IMR-90 (cell line): Measurements from ENCODE around the gene USP6NL. TPM values are rescaled to one million over a fixed set of nuclear protein-coding genes. Genes with fewer than 3 reads are reported as not detected.
A peak's percentile ranks its signal among the peaks of the same experiment; 100 is the strongest.

Experiments
- ATAC-seq: fragments of 200-7000 bp; cut with Tn5 transposase; 2 replicates; pipeline ENCODE4 v1.9.1; 2020; ENCODE audit warnings: low read depth, mild to moderate bottlenecking, moderate library complexity
- BruUV-seq: library from RNA; stranded (reverse); fragments of 400-500 nt; replicated peaks from 2 replicates; lab custom pipeline; 2021; lab: Mats Ljungman, UMichigan
- CTCF ChIA-PET: fragments of 300-600 bp; formaldehyde crosslinking; extraction: SDS; loops from one replicate; lab custom pipeline; 2021; ENCODE audit warnings: antibody characterized with exemption; lab: Yijun Ruan, JAX
- POLR2A ChIA-PET: fragments of 300-600 bp; sonication (Branson Sonifier 250); formaldehyde crosslinking; loops from one replicate; lab custom pipeline; 2022; ENCODE audit warnings: antibody characterized with exemption; ENCODE audit not compliant: unreplicated experiment; lab: Charles Lee
- DNase-seq: peaks from one replicate; pipeline ENCODE4 v3.0.0; 2013
- H2AFZ ChIP-seq: replicated peaks from 2 replicates; pipeline ENCODE3; 2013; ENCODE audit warnings: low read length, mild to moderate bottlenecking; ENCODE audit not compliant: poor library complexity
- H2AK5ac ChIP-seq: 2 replicates; pipeline ENCODE4 v1.6.1; 2013; ENCODE audit warnings: low read depth, low read length, inconsistent platforms
- H2AK9ac ChIP-seq: replicated peaks from 2 replicates; pipeline ENCODE3; 2013; ENCODE audit warnings: mild to moderate bottlenecking, low read depth, low read length, moderate library complexity; ENCODE audit not compliant: poor library complexity
- H2BK120ac ChIP-seq: 2 replicates; pipeline ENCODE4 v1.6.1; 2013; ENCODE audit warnings: low read depth, low read length, inconsistent platforms
- H2BK15ac ChIP-seq: 3 replicates; pipeline ENCODE4 v1.6.1; 2013; ENCODE audit warnings: low read depth, low read length, inconsistent platforms
- H2BK20ac ChIP-seq: 2 replicates; pipeline ENCODE4 v1.6.1; 2013; ENCODE audit warnings: low read depth, mild to moderate bottlenecking, inconsistent platforms, low read length, moderate library complexity
- H2BK5ac ChIP-seq: 2 replicates; pipeline ENCODE4 v1.6.1; 2013; ENCODE audit warnings: mild to moderate bottlenecking, low read depth, low read length, inconsistent platforms; ENCODE audit not compliant: poor library complexity, severe bottlenecking
- H3K14ac ChIP-seq: replicated peaks from 2 replicates; pipeline ENCODE4 v1.6.1; 2013; ENCODE audit warnings: low read depth, low read length, inconsistent platforms
- H3K18ac ChIP-seq: 2 replicates; pipeline ENCODE4 v1.6.1; 2013; ENCODE audit warnings: low read depth, low read length, control low read depth
- H3K23ac ChIP-seq: 2 replicates; pipeline ENCODE4 v1.6.1; 2013; ENCODE audit warnings: low read depth, low read length, inconsistent platforms
- H3K27ac ChIP-seq: 2 replicates; pipeline ENCODE4 v1.5.1; 2013; ENCODE audit warnings: mild to moderate bottlenecking, control low read depth, low read length; ENCODE audit not compliant: insufficient read depth
- H3K27me3 ChIP-seq: 2 replicates; pipeline ENCODE4 v1.6.1; 2013; ENCODE audit warnings: low read length; ENCODE audit not compliant: control insufficient read depth, insufficient read depth
- H3K36me3 ChIP-seq: 2 replicates; pipeline ENCODE4 v1.6.1; 2013; ENCODE audit warnings: low read length, mixed read lengths; ENCODE audit not compliant: control insufficient read depth, insufficient read depth
- H3K4ac ChIP-seq: 2 replicates; pipeline ENCODE4 v1.6.1; 2013; ENCODE audit warnings: low read depth, low read length, inconsistent platforms
- H3K4me1 ChIP-seq: 2 replicates; pipeline ENCODE4 v1.6.1; 2013; ENCODE audit warnings: low read length, mixed read lengths; ENCODE audit not compliant: control insufficient read depth, insufficient read depth
- H3K4me2 ChIP-seq: 2 replicates; pipeline ENCODE4 v1.6.1; 2013; ENCODE audit warnings: low read depth, mild to moderate bottlenecking, control low read depth, low read length, moderate library complexity
- H3K4me3 ChIP-seq: 2 replicates; pipeline ENCODE4 v1.5.1; 2013; ENCODE audit warnings: low read depth, mild to moderate bottlenecking, control low read depth, low read length, moderate library complexity; ENCODE audit not compliant: insufficient read depth
- H3K56ac ChIP-seq: 2 replicates; pipeline ENCODE4 v1.6.1; 2013; ENCODE audit warnings: low read length, inconsistent platforms; ENCODE audit not compliant: insufficient read depth; ENCODE audit errors: extremely low read depth
- H3K79me1 ChIP-seq, 2 experiments: 2 replicates each; pipeline ENCODE4 v1.6.1; 2013; ENCODE audit warnings: low read length in 2 of 2, inconsistent platforms in 1 of 2, low read depth in 1 of 2
- H3K9ac ChIP-seq: 2 replicates; pipeline ENCODE4 v1.6.1; 2013; ENCODE audit warnings: low read depth, low read length, control low read depth
- H3K9me1 ChIP-seq: 2 replicates; pipeline ENCODE4 v1.6.1; 2013; ENCODE audit warnings: low read length, inconsistent platforms; ENCODE audit not compliant: insufficient read depth
- H3K9me3 ChIP-seq: 2 replicates; pipeline ENCODE4 v1.6.1; 2013; ENCODE audit warnings: low read length; ENCODE audit not compliant: control insufficient read depth, insufficient read depth
- H4K20me1 ChIP-seq: 2 replicates; pipeline ENCODE4 v1.6.1; 2013; ENCODE audit warnings: low read length, inconsistent platforms; ENCODE audit not compliant: insufficient read depth
- H4K5ac ChIP-seq: 2 replicates; pipeline ENCODE4 v1.6.1; 2013; ENCODE audit warnings: mild to moderate bottlenecking, low read depth, low read length, control low read depth
- H4K8ac ChIP-seq, 2 experiments: 2 replicates each; pipeline ENCODE4 v1.6.1; 2013; ENCODE audit warnings: low read depth in 2 of 2, low read length in 2 of 2, control low read depth in 1 of 2, inconsistent platforms in 1 of 2
- H4K91ac ChIP-seq: 2 replicates; pipeline ENCODE4 v1.6.1; 2013; ENCODE audit warnings: low read depth, low read length, inconsistent platforms; ENCODE audit not compliant: insufficient read depth
- BHLHE40 ChIP-seq: fragments of 150-350 bp; IDR thresholded peaks from 2 replicates; pipeline ENCODE4 v1.6.1; 2016; ENCODE audit warnings: mild to moderate bottlenecking, low read depth, low read length
- CHD1 ChIP-seq: IDR thresholded peaks from 2 replicates; pipeline ENCODE4 v1.6.1; 2012; ENCODE audit warnings: low read depth, low read length, improper control_type of control experiment
- CTCF ChIP-seq: conservative IDR thresholded peaks from 2 replicates; pipeline ENCODE4 v1.5.1; 2012; ENCODE audit warnings: mild to moderate bottlenecking, low read depth, low read length, improper control_type of control experiment
- ELK1 ChIP-seq: fragments of 150-350 bp; IDR thresholded peaks from 2 replicates; pipeline ENCODE4 v1.6.1; 2016; ENCODE audit warnings: low read depth, mild to moderate bottlenecking, low read length, moderate library complexity, borderline replicate concordance
- FOS ChIP-seq: fragments of 150-350 bp; IDR thresholded peaks from 2 replicates; pipeline ENCODE4 v1.6.1; 2016; ENCODE audit warnings: low read depth, low read length
- MAFK ChIP-seq: IDR thresholded peaks from 2 replicates; pipeline ENCODE4 v1.6.1; 2012; ENCODE audit warnings: low read depth, low read length, improper control_type of control experiment
- MAZ ChIP-seq: IDR thresholded peaks from 2 replicates; pipeline ENCODE4 v1.6.1; 2012; ENCODE audit warnings: low read depth, mild to moderate bottlenecking, low read length, improper control_type of control experiment, moderate library complexity, borderline replicate concordance
- MXI1 ChIP-seq: IDR thresholded peaks from 2 replicates; pipeline ENCODE4 v1.6.1; 2012; ENCODE audit warnings: low read depth, mild to moderate bottlenecking, low read length, moderate library complexity, borderline replicate concordance
- NFE2L2 ChIP-seq: fragments of 150-350 bp; IDR thresholded peaks from 2 replicates; pipeline ENCODE4 v1.6.1; 2016; ENCODE audit warnings: low read depth, mild to moderate bottlenecking, low read length
- POLR2A ChIP-seq: IDR thresholded peaks from 2 replicates; pipeline ENCODE4 v1.6.1; 2012; ENCODE audit warnings: mild to moderate bottlenecking, low read depth, low read length
- WGBS, 2 experiments: methylation state at CpG; one replicate each; pipeline versions ENCODE4 v1.1.5 to v1.1.7; 2013; ENCODE audit warnings: missing lambda C conversion rate in 2 of 2; ENCODE audit not compliant: insufficient read length in 1 of 2; ENCODE audit errors: extremely low coverage in 2 of 2; 5-methylcytosine and 5-hydroxymethylcytosine counted together
- dilution Hi-C: fragments of 300-500 bp; cut with HindIII; formaldehyde crosslinking; loops from one replicate; pipeline ENCODE4 v1.14.3; 2018; ENCODE audit warnings: low sequenced_read_pairs; ENCODE audit not compliant: unreplicated experiment
- in situ Hi-C: fragments of 300-500 bp; cut with MboI; formaldehyde crosslinking; loops from 3 replicates; pipeline ENCODE4 v1.14.3; 2019; ENCODE audit warnings: low sequenced_read_pairs, inconsistent platforms, mixed read lengths
- intact Hi-C: fragments of 100-400 bp; cut with micrococcal nuclease; formaldehyde crosslinking; loops from 2 replicates; pipeline ENCODE4 v1.10.0; 2022
- polyA plus RNA-seq, 3 experiments: library from polyadenylated mRNA; depleted of rRNA; stranded (reverse); fragments of >200 nt; gene quantifications; 2 replicates each; pipeline ENCODE4 v1.2.3, GENCODE V29; 2012; ENCODE audit warnings: low replicate concordance in 1 of 3
- total RNA-seq: library from RNA; depleted of rRNA; stranded (reverse); fragments of >200 nt; gene quantifications from 2 replicates; pipeline ENCODE4 v1.2.3, GENCODE V29; 2012

The USP6NL gene
- total and polyA plus RNA-seq, 2 of the 4 experiments (the other 2 are of a cell fraction): 7.8 to 9.1 TPM

GRCh38 chr10:11488126-11488525 is 123.3 kb downstream of the USP6NL start:
- H3K4ac ChIP-seq: no peak overlapping the region
- H3K27ac ChIP-seq: no peak overlapping the region
- H2AK9ac ChIP-seq: no peak overlapping the region
- H3K4me2 ChIP-seq: no peak overlapping the region
- H3K4me3 ChIP-seq: no peak overlapping the region
- H2AFZ ChIP-seq: no peak overlapping the region
- H2BK15ac ChIP-seq: no peak overlapping the region
- no TSS peak for BruUV-seq
- no peak for DNase-seq
- no peak overlapping the region for H2BK120ac ChIP-seq
- H3K4me1 ChIP-seq: no peaks in the 10 kb centered on the region; the same call in 1 of the 2 replicates
- peaks cover 8% of the 10 kb centered on the region for H3K9me1 ChIP-seq
- no peak overlapping the region for H4K5ac ChIP-seq
- CTCF ChIA-PET: interaction anchor here (2.4 kb wide), 1 partner anchor 8 kb away, joined by 5 read pairs; no protein-coding TSS in a partner anchor
- TF ChIP-seq MAZ (no peak), BHLHE40 (no peak), MAFK (no peak), FOS (no peak), CTCF (no peak), CHD1 (no peak), POLR2A (no peak), ELK1 (no peak), MXI1 (no peak), NFE2L2 (no peak)
- no peak overlapping the region for H4K8ac ChIP-seq
- peaks cover 9% of the 10 kb centered on the region for H3K36me3 ChIP-seq
- peak; percentile 32; the same call in 1 of the 2 replicates for ATAC-seq
- no peaks in the 10 kb centered on the region for H3K27me3 ChIP-seq
- POLR2A ChIA-PET: no interaction called here
- no peak overlapping the region for H3K23ac ChIP-seq
- 100% methylated on average over 1 of the region's 4 CpGs; no CpG with 5 or more reads in 1 of the 2 experiments for WGBS, 2 experiments
- H3K14ac ChIP-seq: no peak overlapping the region
- no peak overlapping the region for H3K9ac ChIP-seq
- no peaks in the 10 kb centered on the region for H4K20me1 ChIP-seq
- H2BK5ac ChIP-seq: no peak overlapping the region
- no peak overlapping the region for H2BK20ac ChIP-seq
- no peak overlapping the region for H3K18ac ChIP-seq
- intact Hi-C loops: no loop called here
- no peaks in the 10 kb centered on the region for H3K79me1 ChIP-seq
- dilution Hi-C loops: no loop called here
- in situ Hi-C loops: no loop called here
- H3K56ac ChIP-seq: no peak overlapping the region
- no peak overlapping the region for H4K91ac ChIP-seq
- H3K9me3 ChIP-seq: no peaks in the 10 kb centered on the region
- H2AK5ac ChIP-seq: no peak overlapping the region
